ENCODE data around the gene C2orf72. TPM values are rescaled to one million over a fixed set of nuclear protein-coding genes. Genes with fewer than 3 reads are reported as not detected.

The C2orf72 gene
- total and polyA plus RNA-seq, 2 of the 13 experiments (the other 11 are each of a cell fraction or from before 2014, with no cell fraction given): 147 to 203 TPM

- TF ChIP-seq ZNF318 (CRISPR knock-in tag; IDR thresholded peaks at IDR 0.05) (peak; percentile 78; the same call in 1 of the 2 replicates), PBX2 (CRISPR knock-in tag; IDR thresholded peaks at IDR 0.05) (no peak), FOSL1 (CRISPR knock-in tag; IDR thresholded peaks at IDR 0.05; ENCODE audit: borderline replicate concordance) (no peak), ZBTB37 (CRISPR knock-in tag; IDR thresholded peaks at IDR 0.05) (no peak), IKZF5 (CRISPR knock-in tag; IDR thresholded peaks at IDR 0.05) (peak; percentile 53; the same call in 1 of the 2 replicates), PHF8 (CRISPR knock-in tag; IDR thresholded peaks at IDR 0.05) (no peak), ZNF260 (CRISPR knock-in tag; IDR thresholded peaks at IDR 0.05; ENCODE audit: borderline replicate concordance, low read depth) (no peak), ZBTB46 (CRISPR knock-in tag; IDR thresholded peaks at IDR 0.05; ENCODE audit: borderline replicate concordance) (no peak), ZNF703 (CRISPR knock-in tag; IDR thresholded peaks at IDR 0.05; ENCODE audit: borderline replicate concordance) (no peak), MTA1 (CRISPR knock-in tag; IDR thresholded peaks at IDR 0.05; ENCODE audit: borderline replicate concordance) (peak; percentile 55; the same call in 1 of the 2 replicates), ZNF180 (CRISPR knock-in tag; IDR thresholded peaks at IDR 0.05; ENCODE audit: borderline replicate concordance, low read depth) (no peak), HINFP (CRISPR knock-in tag; IDR thresholded peaks at IDR 0.05; ENCODE audit: low read depth) (no peak), ZNF282 (IDR thresholded peaks at IDR 0.05; ENCODE audit: partially characterized antibody) (no peak)
Measured at GRCh38 chr2:231039821-231040364, 2.6 kb downstream of the C2orf72 start (continued).

Data from HepG2 (cell line).